ENCODE data around the gene DUSP8. TPM values are rescaled to one million over a fixed set of nuclear protein-coding genes. Genes with fewer than 3 reads are reported as not detected.

Gene DUSP8
- total and polyA plus RNA-seq, 9 of the 15 experiments (the other 6 are each of a cell fraction or from before 2014, with no cell fraction given): 0.14 to 2.0 (median 0.86) TPM; not detected in 2

- Histone ChIP-seq H3K27ac (ENCODE audit: extremely low read depth, low read depth, low read length) (no peak overlapping the region), H3K79me2 (ENCODE audit: control insufficient read depth, insufficient read depth, low read length) (no peaks in the 10 kb centered on the region; the same call in none of the 3 replicates), H3K27me3 (ENCODE audit: control insufficient read depth in 2 of 2, insufficient read depth in 2 of 2, low read length in 2 of 2) (no peaks in the 10 kb centered on the region), H3K9me3 (replicated peaks; ENCODE audit: control insufficient read depth, insufficient read depth, low read depth, low read length) (no peaks in the 10 kb centered on the region), H3K4me3 (no peak overlapping the region), H3K36me3 (ENCODE audit: control insufficient read depth, insufficient read depth, low read length) (no peaks in the 10 kb centered on the region), H2AFZ (ENCODE audit: low read depth, low read length) (no peak overlapping the region), H3K9me1 (ENCODE audit: control insufficient read depth, insufficient read depth, low read length) (peaks cover 10% of the 10 kb centered on the region), H4K20me1 (replicated peaks; ENCODE audit: control insufficient read depth, insufficient read depth, low read length) (peaks cover 55% of the 10 kb centered on the region), H3K4me1 (replicated peaks in 1 of 2; ENCODE audit: control insufficient read depth in 2 of 2, insufficient read depth in 2 of 2, low read length in 2 of 2) (peaks cover 9 to 35% of the 10 kb centered on the region in 2 experiments), H3K4me2 (ENCODE audit: insufficient read depth, low read length) (no peak overlapping the region), H3K9ac (ENCODE audit: insufficient read depth in 1 of 2, low read depth in 2 of 2, low read length in 2 of 2) (no peak overlapping the region)
- DNase-seq (ENCODE audit: extremely low read depth in 1 of 4, low spot score in 3 of 4) (no peak), FAIRE-seq (no peak), ATAC-seq (no peak)
- BruUV-seq (replicated peaks): no TSS peak
- ChIA-PET POLR2A (no interaction called here), CTCF (ENCODE audit: low intra/inter-chr PET ratio) (no interaction called here)
- in situ Hi-C loops (cut with MboI): no loop called here
- WGBS (ENCODE audit: insufficient coverage, low coverage, missing lambda C conversion rate): 48% methylated on average over 9 of the region's 15 CpGs
- no peak for TF ChIP-seq RHOXF2B (CRISPR knock-in tag; conservative IDR thresholded peaks at IDR 0.05)
- no peak for TF ChIP-seq MYBL2 (IDR thresholded peaks at IDR 0.05; ENCODE audit: low read depth)
- TF ChIP-seq MYBL2 (CRISPR knock-in tag; IDR thresholded peaks at IDR 0.05; ENCODE audit: borderline replicate concordance): no peak
- TF ChIP-seq CBX8 (IDR thresholded peaks at IDR 0.05; ENCODE audit: borderline replicate concordance, extremely low read depth, low read depth, low read length, poor library complexity, severe bottlenecking): no peak
- no peak for TF ChIP-seq ZFP91 (CRISPR knock-in tag; IDR thresholded peaks at IDR 0.05)
- no peak for TF ChIP-seq ASH1L (IDR thresholded peaks at IDR 0.05; ENCODE audit: borderline replicate concordance, low read depth, partially characterized antibody)
- no peak for TF ChIP-seq ZBTB49 (CRISPR knock-in tag; IDR thresholded peaks at IDR 0.05; ENCODE audit: borderline replicate concordance)
- no peak for TF ChIP-seq MNT (conservative IDR thresholded peaks at IDR 0.05)
- no peak for TF ChIP-seq ZNF551 (CRISPR knock-in tag; IDR thresholded peaks at IDR 0.05)
- no peak for TF ChIP-seq RNF2 (IDR thresholded peaks at IDR 0.05)
- TF ChIP-seq PHF8 (IDR thresholded peaks at IDR 0.05; ENCODE audit: borderline replicate concordance, low read length): no peak
- no peak for TF ChIP-seq COPS2 (conservative IDR thresholded peaks at IDR 0.05)
- intact Hi-C loops (cut with micrococcal nuclease): no loop called here
Observed at GRCh38 chr11:1508491-1508891, 63.6 kb downstream of the DUSP8 start.
